Measurements from ENCODE around the gene MAT2B.

- TF ChIP-seq SIN3A (IDR thresholded peaks at IDR 0.05; ENCODE audit: borderline replicate concordance, insufficient read depth, low read length), result peak; percentile 97; the same call in 1 of the 2 replicates
- TF ChIP-seq, protein P1, sequence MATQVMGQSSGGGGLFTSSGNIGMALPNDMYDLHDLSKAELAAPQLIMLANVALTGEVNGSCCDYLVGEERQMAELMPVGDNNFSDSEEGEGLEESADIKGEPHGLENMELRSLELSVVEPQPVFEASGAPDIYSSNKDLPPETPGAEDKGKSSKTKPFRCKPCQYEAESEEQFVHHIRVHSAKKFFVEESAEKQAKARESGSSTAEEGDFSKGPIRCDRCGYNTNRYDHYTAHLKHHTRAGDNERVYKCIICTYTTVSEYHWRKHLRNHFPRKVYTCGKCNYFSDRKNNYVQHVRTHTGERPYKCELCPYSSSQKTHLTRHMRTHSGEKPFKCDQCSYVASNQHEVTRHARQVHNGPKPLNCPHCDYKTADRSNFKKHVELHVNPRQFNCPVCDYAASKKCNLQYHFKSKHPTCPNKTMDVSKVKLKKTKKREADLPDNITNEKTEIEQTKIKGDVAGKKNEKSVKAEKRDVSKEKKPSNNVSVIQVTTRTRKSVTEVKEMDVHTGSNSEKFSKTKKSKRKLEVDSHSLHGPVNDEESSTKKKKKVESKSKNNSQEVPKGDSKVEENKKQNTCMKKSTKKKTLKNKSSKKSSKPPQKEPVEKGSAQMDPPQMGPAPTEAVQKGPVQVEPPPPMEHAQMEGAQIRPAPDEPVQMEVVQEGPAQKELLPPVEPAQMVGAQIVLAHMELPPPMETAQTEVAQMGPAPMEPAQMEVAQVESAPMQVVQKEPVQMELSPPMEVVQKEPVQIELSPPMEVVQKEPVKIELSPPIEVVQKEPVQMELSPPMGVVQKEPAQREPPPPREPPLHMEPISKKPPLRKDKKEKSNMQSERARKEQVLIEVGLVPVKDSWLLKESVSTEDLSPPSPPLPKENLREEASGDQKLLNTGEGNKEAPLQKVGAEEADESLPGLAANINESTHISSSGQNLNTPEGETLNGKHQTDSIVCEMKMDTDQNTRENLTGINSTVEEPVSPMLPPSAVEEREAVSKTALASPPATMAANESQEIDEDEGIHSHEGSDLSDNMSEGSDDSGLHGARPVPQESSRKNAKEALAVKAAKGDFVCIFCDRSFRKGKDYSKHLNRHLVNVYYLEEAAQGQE (IDR thresholded peaks at IDR 0.05; ENCODE audit: insufficient read depth in 1 of 2, low read depth in 2 of 2, low read length in 2 of 2), result no peak
- TF ChIP-seq POLR2AphosphoS5 (IDR thresholded peaks at IDR 0.05; ENCODE audit: low read depth, low read length), result peak; percentile 92
- TF ChIP-seq TAF1 (IDR thresholded peaks at IDR 0.05; ENCODE audit: borderline replicate concordance, insufficient read depth, low read length), result peak; percentile 4; the same call in 1 of the 2 replicates
Measured at GRCh38 chr5:163505368-163506094, at the start of gene MAT2B.

All from PFSK-1 (cell line).